ENCODE measurements around the gene NR1H2.
A peak's percentile ranks its signal among the peaks of the same experiment; 100 is the strongest.

NR1H2 gene

DNA sequence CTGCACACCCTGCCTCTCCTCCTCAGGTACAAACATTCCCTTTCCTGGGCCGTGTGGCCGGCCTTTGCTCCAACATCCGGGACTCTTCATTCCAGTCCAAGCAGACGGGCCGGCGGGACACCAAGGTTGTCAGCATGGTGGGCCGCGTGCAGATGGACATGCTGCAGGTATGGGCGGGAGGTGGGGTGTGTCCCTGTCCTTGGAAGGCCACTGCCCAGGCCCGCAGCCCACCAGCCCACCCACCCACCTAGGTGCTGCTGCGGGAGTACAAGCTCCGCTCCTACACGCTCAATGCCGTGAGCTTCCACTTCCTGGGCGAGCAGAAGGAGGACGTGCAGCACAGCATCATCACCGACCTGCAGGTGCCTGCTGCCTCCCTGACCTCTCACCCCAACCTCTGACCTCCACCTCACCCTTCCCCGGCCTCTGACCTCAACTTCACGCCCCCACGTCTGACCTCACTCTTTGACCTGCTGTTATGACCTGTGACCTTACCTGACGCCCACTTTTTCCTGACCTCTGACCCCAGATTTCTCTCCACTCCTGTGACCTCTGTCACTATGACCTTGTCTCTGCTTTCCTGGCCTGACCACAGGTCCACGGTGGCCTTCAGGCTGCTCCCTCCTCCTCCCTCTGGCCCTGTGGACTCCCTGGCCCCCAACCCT lies 30.0 kb downstream of the NR1H2 start:
- DNase-seq = no peak

DNA sequence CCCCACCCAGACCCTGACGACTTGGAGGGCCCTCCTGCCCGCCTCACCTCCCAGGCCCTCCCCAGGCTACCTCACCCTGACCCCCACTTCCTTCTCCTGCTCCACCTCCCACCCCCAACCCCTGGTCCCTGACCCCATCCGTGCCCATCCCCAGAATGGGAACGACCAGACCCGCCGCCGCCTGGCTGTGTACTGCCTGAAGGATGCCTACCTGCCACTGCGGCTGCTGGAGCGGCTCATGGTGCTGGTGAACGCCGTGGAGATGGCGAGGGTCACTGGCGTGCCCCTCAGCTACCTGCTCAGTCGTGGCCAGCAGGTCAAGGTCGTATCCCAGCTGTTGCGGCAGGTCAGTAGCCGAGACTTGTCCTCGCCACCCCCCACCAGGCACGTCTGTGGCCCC lies 30.6 kb downstream of the NR1H2 start:
- no peak for DNase-seq

DNA sequence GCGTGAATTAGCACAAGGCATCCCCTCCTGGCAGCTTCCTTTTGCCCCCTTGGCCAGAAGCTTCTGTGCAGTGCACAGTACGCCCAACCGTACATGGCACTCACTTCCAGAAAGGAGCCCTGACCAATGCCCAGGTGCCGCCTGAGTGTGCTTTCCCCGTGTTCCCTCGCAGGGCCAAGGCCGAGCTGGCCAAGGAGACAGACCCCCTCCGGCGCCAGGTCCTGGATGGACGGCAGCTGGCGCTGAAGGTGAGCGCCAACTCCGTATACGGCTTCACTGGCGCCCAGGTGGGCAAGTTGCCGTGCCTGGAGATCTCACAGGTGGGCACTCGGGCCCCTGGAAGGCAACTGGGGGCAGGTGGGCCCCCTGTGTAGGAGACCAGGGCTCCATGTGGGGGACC lies 33.1 kb downstream of the NR1H2 start:
- no peak for DNase-seq

DNA sequence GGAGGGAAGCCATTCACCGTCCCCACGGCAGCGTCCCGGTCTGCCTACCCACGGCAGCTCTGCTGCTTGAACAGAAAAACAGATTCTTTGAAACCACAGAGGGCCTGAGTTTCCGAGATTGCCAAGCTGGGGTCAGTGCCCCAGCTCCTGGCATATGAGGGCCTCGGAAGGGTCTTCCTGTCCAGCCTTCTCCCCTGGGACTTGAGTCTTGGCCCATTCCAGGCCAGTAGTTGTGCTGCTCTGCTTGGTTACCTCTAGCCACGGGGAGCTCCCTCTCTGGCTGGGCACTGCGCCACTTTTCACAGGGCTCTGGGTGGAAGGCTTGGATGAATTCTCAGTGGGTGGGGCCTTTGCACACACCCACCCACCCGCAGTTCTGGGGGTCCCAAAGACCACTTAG lies 33.9 kb downstream of the NR1H2 start:
- no peak for DNase-seq

DNA sequence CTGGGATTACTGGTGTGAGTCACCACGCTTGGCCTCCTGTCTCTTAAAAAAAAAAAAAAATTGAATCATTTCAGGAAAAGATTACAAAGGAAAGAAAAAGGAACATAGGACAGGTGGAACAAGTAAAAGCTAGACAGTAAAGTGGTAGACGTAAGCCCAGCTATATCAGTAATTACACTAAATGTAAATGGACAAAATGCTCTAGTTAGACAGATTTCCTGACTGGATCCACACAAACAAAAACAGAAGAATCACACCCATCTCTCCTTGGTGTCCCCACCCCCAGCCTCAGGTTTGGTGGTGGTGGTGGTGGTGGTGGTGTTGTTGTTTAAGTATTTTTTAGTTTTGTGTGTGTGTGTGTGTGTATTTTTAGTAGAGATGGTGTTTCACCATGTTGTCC lies 36.2 kb downstream of the NR1H2 start:
- no peak for DNase-seq

DNA sequence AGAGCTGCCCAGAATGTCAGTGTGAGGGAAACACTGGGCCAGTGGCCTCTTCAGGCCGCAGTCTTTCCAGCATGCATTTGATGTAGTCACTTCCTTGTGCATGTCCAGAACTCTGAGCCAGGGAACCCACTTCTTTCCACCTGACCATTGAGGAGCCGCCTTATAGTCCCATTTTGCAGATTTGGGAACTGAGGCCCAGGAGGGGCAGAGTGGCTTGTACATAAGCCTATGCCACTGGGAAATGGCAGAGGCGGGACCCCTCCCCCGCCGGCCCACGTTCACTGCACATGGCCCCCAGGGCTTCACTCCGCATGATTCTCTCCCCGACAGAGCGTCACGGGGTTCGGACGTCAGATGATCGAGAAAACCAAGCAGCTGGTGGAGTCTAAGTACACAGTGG lies 36.8 kb downstream of the NR1H2 start:
- no peak for DNase-seq

DNA sequence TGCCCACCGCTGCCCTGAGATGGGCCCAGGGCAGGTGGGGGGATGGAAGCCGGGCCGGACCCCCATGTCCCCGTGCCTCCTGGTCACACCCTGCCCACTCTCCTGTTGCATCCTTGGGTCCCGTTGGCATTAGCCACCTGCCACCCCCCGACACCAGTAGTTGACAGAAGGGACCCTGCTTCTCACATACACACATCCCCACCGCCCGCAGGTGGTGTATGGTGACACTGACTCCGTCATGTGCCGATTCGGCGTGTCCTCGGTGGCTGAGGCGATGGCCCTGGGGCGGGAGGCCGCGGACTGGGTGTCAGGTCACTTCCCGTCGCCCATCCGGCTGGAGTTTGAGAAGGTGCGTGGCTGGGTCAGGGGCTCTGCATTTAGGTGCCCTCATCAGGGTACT lies 37.3 kb downstream of the NR1H2 start:
- no peak for DNase-seq

DNA sequence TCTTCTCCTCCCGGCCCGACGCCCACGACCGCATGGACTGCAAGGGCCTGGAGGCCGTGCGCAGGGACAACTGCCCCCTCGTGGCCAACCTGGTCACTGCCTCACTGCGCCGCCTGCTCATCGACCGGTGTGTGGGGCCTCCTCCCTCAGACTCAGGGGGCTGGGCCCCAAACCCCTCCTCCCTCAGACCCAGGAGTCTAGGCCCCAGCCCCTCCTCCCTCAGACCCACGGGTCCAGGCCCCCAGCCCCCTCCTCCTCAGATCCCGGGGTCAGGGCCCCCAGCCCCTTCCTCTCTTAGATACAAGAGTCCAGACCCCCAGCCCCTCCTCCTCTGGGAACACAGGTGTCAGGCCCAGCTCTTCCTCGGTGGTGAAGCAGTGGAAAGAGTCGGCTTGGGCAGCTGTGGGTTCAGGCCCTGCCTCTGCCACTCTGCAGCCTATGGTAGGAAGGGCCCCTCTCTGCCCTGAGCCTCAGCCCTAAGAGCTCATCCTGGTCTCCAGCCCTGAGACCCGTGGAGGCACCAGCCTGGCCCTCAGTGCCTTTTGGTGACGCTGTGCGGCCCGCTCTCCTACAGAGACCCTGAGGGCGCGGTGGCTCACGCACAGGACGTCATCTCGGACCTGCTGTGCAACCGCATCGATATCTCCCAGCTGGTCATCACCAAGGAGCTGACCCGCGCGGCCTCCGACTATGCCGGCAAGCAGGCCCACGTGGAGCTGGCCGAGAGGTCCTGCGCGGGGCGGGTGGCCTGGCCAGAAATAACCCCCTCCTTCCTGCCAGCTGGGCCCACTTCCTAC lies 38.8 kb downstream of the NR1H2 start:
- DNase-seq = peak; percentile 71

DNA sequence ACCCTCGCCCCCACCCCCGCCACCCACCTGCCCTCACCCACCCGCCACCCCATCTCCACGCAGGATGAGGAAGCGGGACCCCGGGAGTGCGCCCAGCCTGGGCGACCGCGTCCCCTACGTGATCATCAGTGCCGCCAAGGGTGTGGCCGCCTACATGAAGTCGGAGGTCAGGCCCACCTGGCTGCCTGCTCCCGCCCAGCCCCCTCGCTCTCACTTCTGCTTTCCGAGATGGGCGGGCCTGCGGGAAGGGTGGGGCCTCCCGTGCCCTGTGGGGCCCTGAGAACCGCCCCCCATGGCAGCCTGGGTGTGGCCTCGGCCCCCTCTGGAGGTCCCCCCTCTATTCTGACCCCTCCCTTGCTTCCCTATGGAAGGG lies 39.4 kb downstream of the NR1H2 start:
- DNase-seq = no peak

DNA sequence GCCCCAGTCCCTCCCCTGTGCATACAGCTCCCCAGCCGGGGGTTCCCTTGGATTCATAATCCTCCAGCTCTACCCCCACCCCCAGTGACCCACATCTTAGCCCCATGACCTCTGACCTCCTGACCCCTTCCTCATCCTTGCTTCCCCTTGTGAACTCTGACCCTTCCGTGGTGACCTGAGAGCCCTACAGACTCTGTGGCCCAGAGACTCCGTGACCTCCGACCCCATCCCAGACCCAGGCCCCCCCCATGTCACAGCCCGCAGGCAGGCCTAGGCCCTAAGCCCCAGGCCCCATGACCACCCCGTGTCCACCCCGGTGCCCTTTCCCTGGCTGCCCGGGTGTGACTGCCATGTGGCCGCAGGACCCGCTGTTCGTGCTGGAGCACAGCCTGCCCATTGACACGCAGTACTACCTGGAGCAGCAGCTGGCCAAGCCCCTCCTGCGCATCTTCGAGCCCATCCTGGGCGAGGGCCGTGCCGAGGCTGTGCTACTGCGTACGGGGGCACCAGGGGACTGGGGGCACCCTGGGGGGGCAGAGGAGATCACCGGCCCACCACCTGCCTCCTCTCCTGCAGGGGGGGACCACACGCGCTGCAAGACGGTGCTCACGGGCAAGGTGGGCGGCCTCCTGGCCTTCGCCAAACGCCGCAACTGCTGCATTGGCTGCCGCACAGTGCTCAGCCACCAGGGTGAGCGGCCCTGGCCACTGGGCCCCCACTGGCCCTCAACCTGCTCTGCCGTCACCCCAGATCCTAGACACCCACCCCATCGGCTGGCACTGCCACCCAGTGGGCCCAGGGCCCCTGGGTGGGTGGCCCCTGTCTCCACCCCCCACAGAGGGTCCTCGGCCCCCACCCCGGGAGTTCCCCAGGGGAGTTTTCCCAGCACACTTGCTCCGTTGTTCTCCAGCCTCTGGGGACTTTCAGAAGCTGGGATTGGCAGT lies 40.0 kb downstream of the NR1H2 start:
- no peak for DNase-seq

DNA sequence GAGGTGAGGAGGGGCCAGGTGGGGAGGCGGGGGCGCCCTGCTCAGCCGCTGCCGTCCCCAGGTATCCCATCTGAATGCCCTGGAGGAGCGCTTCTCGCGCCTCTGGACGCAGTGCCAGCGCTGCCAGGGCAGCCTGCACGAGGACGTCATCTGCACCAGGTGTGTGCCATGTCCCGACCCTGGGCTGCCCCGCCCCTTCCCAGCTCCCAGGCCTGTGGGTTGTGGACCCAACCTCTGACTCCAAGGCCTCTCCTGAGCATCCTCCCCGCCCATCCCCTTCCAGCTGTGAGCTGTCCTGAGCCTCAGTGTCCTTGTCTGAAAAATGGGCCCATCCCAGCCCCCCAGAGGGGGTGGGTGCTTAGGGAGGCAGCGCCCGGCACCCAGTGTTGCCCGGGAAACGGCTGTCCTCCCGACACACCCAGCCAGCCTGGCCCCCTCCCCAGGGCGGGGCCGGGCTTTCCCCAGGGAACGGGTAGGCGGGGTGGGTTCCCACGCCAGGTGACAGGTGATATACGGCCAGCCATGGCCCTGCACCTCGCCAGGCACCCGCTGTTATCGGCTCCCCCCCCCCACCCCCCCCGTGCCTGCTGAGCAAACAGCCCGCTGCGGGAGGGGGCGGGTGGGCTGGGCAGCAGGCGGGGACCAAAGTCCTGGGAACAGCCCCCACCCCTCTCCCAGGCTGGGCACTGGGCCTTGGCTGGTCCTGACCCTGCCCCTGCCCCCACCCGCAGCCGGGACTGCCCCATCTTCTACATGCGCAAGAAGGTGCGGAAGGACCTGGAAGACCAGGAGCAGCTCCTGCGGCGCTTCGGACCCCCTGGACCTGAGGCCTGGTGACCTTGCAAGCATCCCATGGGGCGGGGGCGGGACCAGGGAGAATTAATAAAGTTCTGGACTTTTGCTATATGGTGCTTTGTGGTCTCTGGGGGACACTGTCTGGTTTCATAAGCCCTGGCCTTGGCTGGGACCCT lies 41.1 kb downstream of the NR1H2 start:
- no peak for DNase-seq

DNA sequence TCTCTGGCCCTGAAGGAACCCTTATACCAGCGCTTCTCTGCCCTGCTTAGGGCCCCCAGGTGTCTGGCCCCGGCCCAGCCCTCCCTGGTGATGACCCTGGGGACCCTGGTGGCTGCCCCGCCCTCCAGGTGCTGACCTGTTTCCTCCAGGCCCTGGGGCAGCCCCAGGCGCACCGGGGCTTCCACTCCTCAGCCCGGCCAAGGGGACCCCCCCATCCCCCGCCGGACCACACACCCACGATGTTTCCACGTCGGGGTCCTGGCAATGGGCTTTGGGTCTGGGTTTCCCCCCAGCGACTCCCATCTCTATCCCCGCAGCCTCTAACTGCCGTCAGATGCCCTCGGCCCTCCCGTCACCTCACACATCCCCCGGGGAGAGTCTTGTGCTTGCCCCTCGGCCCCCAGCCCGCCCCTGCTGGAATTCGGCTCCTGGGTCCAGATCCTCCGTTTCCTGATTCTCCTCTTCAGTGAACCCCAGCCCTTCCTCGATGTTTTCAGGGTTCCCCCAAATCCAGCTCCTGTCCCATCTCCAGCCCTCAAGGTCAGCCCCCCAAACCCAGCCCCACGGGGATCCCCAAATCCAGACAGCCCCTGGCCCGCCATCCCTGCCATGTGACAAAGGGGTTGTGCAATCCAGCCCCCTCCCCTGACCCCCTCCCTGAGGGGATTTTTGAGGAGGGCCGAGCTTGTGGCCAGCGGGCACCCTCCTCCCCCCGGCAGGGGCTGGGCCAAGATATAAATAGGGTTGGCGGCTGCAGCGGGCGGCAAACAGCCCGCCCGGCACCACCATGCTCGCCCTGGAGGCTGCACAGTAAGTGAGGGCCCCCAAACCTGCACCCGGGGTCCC lies 42.1 kb downstream of the NR1H2 start, which contains the start of gene SPIB:
SPIB (plus strand) TSS at position 763 of the 846 bp plus-strand sequence; CDS start at position 788, 25 bp downstream.
- no peak for DNase-seq

DNA sequence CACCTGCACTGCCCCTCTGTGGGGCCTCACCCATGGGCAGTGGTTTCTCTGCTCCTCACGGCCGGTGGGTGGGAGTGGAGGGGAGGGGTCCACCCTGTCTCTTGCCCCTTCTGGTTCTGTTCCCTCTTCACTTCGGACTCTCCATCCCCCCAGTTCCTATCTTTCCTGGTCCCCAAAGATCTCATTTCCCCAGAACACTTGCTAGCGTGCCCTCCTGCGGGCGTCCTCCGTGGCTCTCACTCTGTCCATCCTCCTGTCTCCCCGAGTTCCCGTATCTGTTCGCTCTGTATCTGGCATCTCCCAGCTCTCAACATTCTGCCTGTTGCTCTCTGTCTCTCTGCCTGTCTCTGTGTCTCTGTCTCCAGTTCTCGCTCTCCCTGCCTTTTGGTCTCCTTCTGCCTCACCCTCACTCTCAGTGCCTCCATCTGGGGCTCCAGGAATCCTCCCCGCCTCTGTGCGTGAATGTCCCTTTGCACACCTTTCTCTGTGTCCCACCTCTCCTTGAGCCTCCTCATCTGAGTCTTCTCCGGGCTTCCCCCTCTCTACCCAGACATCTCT lies 42.8 kb downstream of the NR1H2 start:
- DNase-seq = no peak

DNA sequence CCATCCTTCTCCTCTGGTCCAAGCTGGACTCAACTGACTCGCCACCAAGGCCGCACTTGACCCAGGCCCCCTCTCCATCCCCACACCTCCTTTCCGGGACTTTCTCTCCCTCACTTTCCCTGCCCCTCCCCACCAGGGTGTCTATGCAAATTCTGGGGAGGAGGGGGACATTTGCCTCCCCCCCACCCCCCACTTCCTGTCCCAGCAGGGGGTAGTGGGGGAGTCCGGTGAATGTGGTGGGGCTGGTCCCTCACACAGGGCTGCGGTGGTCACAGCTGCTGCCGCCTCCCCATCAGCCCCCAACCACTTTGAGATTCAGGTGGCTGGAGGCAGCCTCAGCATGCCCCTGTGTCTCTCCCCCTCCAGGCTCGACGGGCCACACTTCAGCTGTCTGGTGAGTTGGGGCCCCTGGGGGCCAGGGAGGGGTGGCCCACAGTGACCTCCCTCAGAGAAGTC lies 43.4 kb downstream of the NR1H2 start:
- no peak for DNase-seq

DNA sequence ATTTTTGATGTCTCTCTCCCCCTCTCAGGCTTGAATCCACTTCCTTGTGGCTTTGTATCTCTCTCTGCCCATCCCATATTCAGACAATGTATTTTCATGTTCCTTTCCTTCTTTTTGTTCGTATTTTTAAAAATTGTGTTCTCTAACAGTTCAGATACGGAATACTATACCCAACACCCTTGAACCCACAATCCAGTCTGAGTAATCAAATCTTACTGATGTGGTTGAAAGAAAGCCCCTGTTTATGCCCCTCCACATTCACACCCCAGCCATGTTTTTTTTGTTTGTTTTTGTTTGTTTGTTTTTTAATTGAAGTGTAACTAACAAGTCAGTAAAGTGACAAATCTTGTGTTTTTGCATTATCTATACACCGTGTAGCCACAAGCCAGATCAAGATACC lies 43.9 kb downstream of the NR1H2 start:
- DNase-seq = no peak

DNA sequence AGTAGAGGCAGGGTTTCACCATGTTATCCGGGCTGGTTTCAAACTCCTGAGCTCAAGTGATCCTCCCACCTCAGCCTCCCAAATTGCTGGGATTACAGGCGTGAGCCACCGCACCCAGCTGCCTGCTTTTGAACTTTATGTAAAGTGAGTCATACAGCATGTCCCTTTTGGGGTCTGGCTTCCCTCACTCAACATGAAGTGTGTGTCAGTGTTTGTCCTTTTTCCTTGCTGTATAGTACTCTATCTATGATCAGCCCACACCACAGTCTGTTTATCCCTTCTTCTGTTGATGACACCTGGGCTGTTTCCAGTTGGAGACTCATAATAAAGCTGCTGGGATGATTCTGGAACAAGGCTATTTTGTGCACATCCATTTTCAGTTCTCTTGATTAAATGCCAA lies 44.6 kb downstream of the NR1H2 start:
- DNase-seq = no peak

DNA sequence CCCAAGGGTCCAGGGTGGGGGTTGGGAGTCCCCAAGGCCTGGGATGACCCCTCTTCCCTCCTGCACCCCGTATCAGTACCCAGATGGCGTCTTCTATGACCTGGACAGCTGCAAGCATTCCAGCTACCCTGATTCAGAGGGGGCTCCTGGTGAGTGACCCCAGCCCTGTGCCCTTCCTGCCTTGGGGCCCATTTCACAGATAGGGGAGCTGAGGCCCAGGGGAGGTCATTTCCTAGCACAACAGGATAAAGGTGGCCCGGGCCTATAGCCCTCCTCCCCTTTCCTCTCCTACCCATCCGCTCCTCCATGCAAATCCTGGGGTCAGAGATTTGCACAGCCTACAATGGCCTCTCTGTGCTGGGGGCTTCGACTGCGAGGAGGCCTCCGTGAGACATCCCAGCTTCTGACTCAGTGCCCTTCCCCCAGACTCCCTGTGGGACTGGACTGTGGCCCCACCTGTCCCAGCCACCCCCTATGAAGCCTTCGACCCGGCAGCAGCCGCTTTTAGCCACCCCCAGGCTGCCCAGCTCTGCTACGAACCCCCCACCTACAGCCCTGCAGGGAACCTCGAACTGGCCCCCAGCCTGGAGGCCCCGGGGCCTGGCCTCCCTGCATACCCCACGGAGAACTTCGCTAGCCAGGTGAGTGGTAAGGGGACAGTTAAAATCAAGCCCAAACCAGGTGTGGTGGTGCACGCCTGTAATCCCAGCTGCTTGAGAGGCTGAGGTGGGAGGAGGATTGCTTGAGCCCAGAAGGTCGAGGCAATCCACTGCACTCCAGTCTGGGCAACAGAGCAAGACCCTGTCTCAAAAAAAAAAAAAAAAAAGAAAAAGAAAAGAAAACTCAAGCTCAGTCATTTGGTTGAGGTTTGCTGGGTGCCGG lies 46.4 kb downstream of the NR1H2 start:
- DNase-seq = no peak

DNA sequence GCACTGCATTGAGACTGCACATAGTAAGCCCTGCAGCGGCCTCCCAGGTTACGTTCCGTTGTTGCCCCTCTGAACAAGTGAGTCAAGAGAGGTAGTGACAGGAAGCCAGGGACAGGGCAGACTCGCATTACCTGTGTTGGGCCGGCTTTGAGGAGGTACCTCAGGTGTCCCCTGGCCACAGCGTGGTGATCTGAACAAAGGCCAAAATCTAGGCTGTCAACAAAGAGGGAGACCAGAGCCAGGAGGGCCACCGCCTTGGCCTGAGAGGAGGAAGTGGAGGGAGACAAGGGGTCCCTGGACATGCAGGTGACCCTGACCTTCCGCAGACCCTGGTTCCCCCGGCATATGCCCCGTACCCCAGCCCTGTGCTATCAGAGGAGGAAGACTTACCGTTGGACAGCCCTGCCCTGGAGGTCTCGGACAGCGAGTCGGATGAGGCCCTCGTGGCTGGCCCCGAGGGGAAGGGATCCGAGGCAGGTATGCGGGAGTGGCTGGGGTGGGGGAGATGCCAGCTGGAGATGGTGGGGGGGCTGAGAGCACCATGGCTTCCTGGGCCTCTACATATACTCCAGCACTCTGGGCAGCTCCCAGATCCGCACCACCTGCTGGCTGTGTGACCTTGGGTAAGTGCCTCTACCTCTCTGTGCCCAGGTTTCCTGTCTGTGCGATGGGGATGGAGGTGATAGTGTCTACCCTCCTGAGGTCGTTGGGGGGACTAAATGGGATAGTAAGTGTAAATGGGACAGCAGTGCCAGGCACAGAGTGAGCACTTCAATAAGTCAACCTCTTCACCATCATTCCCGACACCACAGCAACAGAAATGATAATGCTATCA lies 47.2 kb downstream of the NR1H2 start:
- no peak for DNase-seq

DNA sequence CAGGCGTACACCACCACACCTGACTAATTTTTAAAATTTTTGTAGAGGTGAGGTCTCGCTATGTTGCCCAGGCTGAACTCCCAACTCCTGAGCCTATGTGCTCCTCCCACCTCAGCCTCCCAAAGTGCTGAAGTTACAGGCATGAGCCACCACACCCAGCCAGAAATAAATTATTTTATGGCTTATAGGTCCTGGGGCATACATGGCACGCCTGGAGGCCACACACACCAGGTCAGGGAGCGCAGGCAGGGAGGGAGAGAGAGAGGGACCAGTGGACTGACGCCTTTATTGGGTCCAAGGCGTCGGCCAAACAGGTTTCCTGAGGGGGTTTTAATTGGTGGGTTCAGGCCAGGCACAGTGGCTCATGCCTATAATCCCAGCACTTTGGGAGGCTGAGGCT lies 49.3 kb downstream of the NR1H2 start:
- no peak for DNase-seq

Measured in NCI-H82 (cell line).